GM21381 (cell line): Measurements from ENCODE around the gene NACC2.

Experiments
- ATAC-seq: cut with Tn5 transposase; IDR thresholded peaks from one replicate; pipeline ENCODE4 v1.9.1; 2021; ENCODE audit warnings: mild to moderate bottlenecking, moderate library complexity; ENCODE audit not compliant: unreplicated experiment

NACC2 gene, protein sequence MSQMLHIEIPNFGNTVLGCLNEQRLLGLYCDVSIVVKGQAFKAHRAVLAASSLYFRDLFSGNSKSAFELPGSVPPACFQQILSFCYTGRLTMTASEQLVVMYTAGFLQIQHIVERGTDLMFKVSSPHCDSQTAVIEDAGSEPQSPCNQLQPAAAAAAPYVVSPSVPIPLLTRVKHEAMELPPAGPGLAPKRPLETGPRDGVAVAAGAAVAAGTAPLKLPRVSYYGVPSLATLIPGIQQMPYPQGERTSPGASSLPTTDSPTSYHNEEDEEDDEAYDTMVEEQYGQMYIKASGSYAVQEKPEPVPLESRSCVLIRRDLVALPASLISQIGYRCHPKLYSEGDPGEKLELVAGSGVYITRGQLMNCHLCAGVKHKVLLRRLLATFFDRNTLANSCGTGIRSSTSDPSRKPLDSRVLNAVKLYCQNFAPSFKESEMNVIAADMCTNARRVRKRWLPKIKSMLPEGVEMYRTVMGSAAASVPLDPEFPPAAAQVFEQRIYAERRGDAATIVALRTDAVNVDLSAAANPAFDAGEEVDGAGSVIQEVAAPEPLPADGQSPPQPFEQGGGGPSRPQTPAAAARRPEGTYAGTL

GRCh38 chr9:136095070-136096058 lies at the start of gene NACC2:
TSS of gene NACC2 (minus strand) at chr9:136095289. CDS start at chr9:136050521, 44,768 bp downstream.
- no peak for ATAC-seq

GRCh38 chr9:136144450-136144849 lies 49.4 kb upstream of the NACC2 start:
- no peak for ATAC-seq

GRCh38 chr9:136143215-136144001 lies 48.3 kb upstream of the NACC2 start:
- no peak for ATAC-seq

DNA sequence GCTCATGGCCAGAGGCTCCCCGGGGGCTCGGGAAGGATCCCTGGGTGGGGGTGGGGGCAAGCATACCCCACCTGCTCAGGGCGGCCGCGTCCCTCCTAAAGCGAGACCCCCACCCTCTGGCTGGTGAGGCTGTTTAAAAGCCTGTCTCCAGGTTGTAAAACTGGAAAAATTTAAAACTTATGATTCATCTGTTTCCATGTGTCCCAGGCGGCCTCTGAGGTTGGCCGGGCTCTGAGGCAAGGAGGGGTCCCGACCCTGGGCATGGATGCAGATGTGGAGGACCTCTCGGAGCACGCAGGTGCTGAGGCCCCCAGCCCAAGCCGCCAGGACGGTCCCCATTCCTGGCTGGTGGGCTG lies 47.7 kb upstream of the NACC2 start:
- no peak for ATAC-seq

GRCh38 chr9:136142414-136142796 lies 47.3 kb upstream of the NACC2 start:
- ATAC-seq, result no peak

DNA sequence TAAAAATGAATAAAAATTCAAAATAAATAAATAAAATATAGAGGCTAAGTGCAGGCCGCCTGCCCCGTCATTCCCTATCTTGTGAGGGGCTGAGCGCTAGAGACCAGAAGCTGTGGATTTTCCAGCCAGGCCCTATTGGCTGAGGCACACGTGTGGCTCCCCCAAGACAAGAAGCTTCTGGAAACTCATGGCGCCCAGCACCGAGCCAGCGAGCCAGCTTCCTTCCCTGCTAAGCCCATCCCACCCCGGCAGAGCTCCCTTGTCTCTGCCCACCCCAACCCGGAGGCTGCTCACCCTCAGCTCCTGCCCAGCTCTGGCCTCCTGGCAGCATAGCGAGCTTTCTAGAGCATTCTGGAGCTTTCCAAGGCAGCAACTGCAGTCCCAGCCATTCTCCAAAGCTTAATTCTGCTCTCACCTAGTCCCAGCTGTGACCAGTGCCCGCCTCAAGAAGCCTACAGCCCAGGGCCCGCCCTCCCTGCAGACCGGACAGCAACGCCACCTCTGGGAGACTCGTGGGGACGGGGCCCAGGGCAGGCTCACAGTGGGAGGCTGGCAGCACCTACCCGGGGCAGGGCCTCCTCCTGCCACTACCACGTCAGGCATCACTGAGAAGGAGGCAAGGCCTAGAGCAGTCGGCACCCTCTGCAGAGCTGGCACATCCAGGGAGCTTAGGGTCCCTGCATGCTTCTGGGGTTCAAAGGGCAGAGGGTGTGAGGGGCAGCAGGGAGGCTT lies 46.8 kb upstream of the NACC2 start:
- no peak for ATAC-seq

- ATAC-seq, result no peak
Measured at GRCh38 chr9:136140966-136141365, 45.9 kb upstream of the NACC2 start.

DNA sequence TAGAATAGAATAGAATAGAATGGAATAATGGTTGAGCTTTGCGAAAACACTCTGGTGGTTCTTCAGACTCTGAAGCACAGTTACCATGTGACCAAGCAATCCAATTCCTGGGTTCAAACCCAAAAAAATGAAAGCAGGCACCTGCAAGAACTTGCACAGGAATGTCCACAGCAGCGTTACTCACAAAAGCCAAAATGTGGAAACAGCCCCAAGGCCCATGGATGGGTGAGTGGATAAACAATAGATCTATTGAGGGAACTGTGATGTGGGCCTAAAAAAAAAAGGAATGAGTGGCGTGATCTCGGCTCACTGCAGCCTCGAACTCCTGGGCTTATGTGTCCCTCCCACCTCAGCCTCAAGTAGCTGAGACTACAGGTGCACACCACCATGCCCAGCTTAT lies 45.0 kb upstream of the NACC2 start:
- no peak for ATAC-seq

DNA sequence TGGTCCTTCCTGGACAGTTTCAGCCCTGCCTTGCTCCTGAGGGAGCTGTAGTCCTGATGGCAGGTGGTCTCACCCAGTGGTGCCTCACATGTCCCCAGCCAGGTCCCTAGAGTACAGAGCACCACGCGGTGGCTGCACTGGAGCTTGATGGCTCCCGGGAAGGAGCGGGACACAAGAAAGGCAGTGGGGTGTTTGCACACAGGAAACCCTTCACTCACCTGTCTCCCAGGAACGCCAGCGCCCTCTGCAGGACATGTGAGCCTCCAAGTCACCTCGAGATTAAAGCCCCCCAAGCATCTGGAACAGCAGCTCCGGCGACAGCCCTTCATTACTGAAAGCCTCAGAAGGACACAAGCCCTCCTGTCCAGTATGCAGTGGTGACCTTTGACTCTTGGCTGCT lies 43.5 kb upstream of the NACC2 start:
- no peak for ATAC-seq

- ATAC-seq, result no peak
Measured at GRCh38 chr9:136137321-136138265, 42.5 kb upstream of the NACC2 start.

GRCh38 chr9:136136127-136136925 lies 41.2 kb upstream of the NACC2 start:
- no peak for ATAC-seq

- ATAC-seq, result no peak
Measured at GRCh38 chr9:136135326-136136126, 40.4 kb upstream of the NACC2 start.

DNA sequence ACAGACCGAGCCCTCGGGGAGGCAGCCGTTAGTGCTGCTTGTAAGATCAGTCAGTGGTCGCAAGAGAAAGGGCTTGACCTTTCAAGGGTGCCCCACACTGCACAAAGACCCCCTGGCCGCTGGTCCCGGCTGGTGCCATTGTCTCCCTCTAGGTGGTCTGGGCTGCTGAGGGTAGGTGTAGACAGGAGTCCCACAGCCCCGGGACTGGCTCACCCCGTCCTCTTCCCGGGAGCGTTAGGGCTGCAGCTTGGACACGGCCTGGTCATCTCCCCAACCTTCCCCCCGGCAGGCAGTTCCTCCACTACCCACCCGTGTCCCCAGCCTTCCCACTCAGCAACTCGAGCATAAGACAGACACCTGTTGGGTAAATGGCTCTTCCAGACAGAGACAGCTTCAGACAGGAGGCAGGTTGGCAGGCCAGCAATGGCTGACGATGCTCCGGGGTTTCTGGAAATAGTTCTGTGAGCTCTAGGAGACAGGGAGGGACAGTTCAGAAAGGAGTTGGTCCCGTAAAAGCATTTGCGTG lies 38.9 kb upstream of the NACC2 start:
- ATAC-seq, result no peak

- ATAC-seq, result no peak
Measured at GRCh38 chr9:136133191-136133958, 38.3 kb upstream of the NACC2 start.

DNA sequence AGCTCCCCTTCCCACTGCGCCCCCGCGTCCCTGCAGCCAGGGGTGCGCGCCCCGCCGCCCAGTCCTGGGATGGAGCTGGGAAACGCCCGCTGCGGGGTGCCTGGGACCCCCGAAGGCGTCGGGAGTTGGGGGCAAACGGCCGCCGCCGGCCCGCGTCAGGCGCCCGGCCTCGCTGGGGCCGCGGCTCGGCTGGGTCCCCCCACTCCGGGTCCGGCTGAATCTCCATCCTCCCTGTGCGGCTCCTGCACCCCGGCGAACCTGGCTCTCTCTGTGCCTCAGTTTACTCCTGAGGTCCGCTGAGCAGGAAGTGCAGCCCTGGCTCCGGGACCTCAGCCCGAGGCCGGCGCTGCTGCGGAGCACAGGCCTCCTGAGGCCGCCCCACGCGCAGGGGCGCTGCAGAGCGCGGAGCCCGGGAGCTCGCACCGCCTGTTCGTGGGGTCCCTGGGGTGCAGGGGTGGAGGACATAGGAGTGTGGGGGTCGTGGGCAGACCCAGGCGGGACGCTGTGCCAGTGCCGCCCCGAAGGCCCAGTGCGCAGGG lies 37.5 kb upstream of the NACC2 start:
- ATAC-seq, result no peak
